DMS79 (cell line): Measurements from ENCODE around the gene ABCC9.
"Not testable (repeated sequence)": the region's sequence is repeated elsewhere in the genome, so short reads cannot be mapped to it uniquely, and the experiment has no call there.

Source experiments
- DNase-seq: peaks from one replicate; lab custom pipeline; 2025; lab: John Stamatoyannopoulos, UW

ABCC9 gene

DNA sequence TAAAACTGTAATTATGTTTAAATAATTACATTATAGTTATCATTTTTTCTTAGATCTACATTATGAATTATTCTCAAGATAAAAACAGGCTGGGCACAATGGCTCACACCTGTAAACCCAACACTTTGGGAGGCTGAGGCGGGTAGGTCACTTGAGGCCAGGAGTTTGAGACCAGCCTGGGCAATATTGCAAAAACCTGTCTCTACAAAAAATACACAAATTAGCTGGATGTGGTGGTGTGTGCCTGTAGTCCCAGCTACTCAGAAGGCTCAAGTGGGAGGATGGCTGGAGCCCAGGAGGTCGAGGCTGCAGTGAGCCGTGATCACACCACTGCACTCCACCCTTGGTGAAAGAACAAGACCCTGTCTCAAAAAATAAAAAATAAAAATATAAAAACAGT lies 126.4 kb downstream of the ABCC9 start:
- DNase-seq = no peak

DNA sequence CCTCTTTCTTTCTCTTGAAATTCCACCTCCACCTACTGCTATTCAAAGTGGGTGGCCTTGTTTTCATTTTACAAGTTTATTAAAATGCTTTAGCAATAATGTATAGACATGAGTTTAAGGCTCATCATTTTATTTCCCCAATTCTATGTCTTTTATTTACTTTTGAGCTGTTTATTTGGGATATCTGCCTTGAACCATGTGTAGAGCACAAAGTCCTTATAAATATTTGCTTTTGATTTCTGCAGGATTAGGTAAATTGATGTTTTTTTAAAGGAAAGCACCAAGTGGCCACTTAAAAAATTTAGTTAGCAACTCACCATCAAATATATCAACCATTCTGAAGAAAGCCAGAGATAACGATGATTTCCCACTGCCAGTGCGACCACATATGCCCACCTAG lies 126.9 kb downstream of the ABCC9 start:
- DNase-seq = no peak

DNA sequence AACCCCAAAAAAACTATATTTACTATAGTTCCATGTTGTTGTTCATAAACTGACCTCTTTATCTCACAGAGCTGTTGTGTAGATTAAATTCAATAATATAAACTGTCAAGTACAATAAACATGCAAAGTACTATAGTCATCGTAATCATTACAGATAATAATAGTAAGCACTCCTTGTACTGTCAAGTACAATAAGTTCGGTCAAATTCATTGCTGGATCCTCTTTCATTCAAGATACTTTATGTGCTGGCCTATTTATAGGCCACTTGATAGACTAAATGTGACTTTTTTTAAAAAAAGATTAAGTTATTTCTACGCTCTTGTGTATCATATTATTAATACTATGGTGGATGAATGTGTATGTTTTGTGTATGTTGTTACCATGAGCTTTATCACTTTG lies 127.5 kb downstream of the ABCC9 start:
- DNase-seq = no peak

GRCh38 chr12:21813125-21813524 lies 128.1 kb downstream of the ABCC9 start:
- DNase-seq = no peak

DNA sequence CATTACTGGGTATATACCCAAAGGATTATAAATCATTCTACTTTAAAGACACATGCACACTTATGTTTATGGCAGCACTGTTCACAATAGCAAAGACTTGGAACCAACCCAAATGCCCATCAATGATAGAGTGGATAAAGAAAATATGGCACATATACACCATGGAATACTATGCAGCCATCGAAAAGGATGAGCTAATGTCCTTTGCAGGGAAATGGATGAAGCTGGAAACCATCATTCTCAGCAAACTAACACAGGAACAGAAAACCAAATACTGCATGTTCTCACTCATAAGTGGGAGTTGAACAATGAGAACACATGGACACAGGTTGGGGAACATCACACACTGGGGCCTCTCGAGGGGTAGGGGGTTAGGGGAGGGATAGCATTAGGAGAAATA lies 128.9 kb downstream of the ABCC9 start:
- not testable (repeated sequence) for DNase-seq

GRCh38 chr12:21809100-21809499 lies 132.1 kb downstream of the ABCC9 start:
- DNase-seq = no peak

- DNase-seq = no peak
These were observed 135.0 kb downstream of the ABCC9 start for GRCh38 chr12:21806255-21806654.

DNA sequence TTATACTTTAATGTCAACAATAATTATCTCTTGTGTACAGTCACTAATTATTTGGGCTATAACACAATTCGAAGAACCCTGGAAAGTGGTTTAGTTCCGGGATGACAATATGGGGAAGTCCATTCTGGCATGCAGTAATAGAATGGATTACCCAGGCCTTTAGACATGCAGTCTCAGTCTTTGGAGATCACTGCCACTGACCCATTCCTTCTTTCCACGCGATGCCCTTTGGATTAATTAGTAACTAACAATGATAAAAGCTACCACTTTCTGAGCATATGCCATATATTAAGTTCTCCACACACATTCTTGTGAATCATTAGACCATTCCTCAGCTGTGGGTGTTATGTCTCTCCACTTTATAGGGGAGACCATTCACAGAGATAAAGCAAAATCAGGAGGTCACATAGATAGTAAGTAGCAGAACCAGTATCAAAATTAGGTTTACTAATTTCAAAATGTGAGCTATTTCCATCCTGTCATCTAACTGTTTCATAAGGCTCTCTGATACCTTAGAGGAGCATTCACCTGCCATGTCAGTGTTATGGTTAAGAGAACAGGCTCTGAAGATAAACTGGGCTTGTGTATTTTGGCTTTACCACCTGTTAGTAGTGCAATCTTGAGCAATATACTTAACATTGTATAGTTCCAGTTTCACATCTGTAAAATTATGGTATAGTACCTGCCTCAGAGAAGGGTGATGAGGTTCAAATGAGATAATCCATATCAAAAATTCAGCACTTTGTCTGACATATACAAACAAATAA lies 139.5 kb downstream of the ABCC9 start:
- no peak for DNase-seq

GRCh38 chr12:21800011-21800410 lies 141.2 kb downstream of the ABCC9 start:
- no peak for DNase-seq

- no peak for DNase-seq
These were observed 143.7 kb downstream of the ABCC9 start for GRCh38 chr12:21797539-21797938.

- no peak for DNase-seq
These were observed 145.4 kb downstream of the ABCC9 start for GRCh38 chr12:21795648-21796328.

DNA sequence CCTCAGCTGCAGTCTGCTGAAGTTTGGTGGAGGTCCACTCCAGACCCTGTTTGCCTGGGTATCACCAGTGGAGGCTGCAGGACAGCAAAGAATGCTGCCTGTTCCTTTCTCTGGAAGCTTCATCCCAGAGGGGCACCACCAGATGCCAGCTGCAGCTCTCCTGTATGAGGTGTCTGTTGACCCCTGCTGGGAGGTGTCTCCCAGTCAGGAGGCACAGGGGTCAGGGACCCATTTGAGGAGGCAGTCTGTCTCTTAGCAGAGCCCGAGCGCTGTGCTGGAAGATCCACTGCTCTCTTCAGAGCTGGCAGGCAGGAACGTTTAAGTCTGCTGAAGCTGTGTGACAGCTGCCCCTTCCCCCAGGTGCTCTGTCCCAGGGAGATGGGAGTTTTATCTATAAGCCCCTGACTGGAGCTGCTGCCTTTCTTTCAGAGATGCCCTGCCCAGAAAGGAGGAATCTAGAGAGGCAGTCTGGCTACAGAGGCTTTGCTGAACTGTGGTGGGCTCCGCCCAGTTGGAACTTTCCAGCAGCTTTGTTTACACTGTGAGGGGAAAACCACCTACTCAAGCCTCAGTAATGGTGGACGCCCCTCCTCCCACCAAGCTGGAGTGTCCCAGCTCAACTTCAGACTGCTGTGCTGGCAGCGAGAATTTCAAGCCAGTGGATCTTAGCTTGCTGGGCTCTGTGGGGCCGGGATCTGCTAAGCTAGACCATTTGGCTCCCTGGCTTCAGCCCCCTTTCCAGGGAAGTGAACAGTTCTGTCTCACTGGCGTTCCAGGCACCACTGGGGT lies 146.2 kb downstream of the ABCC9 start:
- DNase-seq = not testable (repeated sequence)

DNA sequence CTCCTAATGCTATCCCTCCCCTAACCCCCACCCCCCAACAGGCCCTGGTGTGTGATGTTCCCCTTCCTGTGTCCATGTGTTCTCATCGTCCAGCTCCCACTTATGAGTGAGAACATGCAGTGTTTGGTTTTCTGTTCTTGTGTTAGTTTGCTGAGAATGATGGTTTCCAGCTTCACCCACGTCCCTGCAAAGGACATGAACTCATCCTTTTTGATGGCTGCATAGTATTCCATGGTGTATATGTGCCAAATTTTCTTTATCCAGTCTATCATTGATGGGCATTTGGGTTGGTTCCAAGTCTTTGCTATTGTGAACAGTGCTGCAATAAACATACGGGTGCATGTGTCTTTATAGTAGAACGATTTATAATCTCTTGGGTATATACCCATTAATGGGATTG lies 151.5 kb downstream of the ABCC9 start:
- not testable (repeated sequence) for DNase-seq

GRCh38 chr12:21788089-21788983 lies 152.9 kb downstream of the ABCC9 start:
- no peak for DNase-seq

GRCh38 chr12:21786041-21786531 lies 155.1 kb downstream of the ABCC9 start:
- DNase-seq = no peak

DNA sequence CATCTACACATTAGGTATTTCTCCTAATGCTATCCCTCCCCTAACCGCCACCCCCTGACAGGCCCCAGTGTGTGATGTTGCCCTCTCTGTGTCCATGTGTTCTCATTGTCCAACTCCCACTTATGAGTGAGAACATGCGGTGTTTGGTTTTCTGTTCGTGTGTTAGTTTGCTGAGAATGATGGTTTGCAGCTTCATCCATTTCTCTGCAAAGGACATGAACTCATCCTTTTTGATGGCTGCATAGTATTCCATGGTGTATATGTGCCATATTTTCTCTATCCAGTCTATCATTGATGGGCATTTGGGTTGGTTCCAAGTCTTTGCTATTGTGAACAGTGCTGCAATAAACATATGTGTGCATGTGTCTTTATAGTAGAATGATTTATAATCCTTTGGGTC lies 158.5 kb downstream of the ABCC9 start:
- not testable (repeated sequence) for DNase-seq

DNA sequence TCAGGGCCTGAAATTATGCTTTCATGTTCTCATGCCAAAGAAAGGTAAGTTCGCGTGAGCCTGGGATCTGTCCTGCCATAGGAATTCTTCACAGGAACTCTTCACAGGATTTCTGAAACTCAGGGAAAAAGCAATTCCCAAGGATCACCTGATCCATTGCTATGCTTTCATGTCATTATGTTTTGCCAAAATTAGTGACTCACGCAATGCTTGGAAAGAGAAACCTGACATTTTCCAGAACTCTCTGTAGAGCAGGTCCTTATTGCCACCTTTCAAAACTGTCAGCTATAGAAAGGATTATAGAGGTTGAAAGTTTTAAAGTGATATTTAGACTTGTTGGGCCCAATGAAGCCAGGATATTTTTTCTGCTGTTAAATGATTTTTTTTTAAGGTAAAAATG lies 160.4 kb downstream of the ABCC9 start:
- DNase-seq = no peak

GRCh38 chr12:21776175-21776574 lies 165.1 kb downstream of the ABCC9 start:
- no peak for DNase-seq

DNA sequence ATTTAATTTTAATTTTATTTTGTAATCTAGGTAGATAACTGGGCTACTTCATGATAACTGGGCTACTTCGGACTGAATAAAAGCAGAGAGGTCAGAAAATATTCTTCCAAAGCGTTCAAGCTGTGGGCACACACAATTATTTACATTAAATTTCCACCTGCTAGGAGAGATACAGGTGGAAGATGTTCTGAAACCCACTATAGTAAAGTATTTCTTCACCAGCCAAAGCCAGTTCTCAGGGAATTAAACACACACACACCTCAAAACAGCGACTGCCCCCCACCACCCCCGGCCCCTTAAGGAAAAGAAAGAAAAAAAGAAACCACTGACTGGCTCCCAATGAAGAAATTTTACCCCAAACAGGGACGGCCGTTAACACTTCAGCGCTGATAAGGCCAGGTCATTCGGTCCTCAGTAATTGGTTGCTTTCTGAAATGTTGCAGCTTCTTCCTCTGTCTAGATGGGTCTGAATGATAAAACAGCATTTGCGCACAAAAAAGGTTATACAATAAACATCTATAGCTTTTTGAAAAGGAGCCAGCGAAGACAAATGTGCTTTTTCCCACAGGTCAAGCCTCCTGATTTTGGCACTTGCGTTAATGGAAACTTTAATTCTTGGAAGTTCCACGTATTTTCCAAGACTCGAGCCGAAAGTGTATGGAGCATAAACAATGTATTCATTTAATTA lies 165.9 kb downstream of the ABCC9 start:
- no peak for DNase-seq

GRCh38 chr12:21774358-21775132 lies 166.7 kb downstream of the ABCC9 start, which contains the start of gene KCNJ8:
Gene KCNJ8 (minus strand): TSS chr12:21774706. CDS start chr12:21773616, 1,090 bp downstream.
- no peak for DNase-seq
